ENCODE data around the gene MTX2. TPM values are rescaled to one million over a fixed set of nuclear protein-coding genes. Genes with fewer than 3 reads are reported as not detected.

Gene MTX2
- total and polyA plus RNA-seq, 10 of the 15 experiments (the other 5 are each of a cell fraction or from before 2014, with no cell fraction given): 15.7 to 78.1 (median 55.0) TPM

DNA sequence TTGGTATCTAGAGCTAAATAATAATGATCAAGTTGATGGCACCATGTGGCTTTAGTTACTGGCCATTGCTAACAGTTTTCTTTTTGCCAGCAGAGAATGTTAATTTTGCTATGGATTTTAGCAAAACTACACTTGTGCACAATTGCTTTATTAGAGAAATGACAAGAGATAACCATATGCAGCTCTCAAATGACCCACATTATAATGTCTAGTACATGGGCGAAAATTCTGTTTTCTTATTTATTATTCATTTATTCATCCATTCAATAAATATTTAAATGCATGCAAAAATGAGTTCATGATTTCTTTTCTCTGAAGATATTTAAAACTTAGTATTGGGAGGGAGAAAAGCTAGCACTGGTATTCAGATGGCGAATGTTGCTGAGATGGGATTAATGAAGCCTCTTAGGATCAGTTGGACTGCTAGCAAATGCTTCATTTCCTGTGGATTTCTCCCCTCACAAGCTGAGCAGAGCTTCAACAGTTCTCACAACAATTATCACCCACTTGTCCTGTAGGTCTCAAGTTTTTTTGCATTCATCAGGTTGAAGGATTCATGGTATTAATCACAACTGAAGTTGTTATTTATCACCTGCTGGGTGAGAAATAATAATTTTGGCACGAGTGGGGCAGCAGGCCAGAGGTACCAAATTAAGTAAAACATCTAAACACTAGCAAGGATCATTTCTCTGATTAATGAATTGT, 95.2 kb downstream of the MTX2 start (continued):
- TF ChIP-seq, protein P1, sequence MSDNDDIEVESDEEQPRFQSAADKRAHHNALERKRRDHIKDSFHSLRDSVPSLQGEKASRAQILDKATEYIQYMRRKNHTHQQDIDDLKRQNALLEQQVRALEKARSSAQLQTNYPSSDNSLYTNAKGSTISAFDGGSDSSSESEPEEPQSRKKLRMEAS (IDR thresholded peaks at IDR 0.05; ENCODE audit: low read depth, low read length): no peak

DNA sequence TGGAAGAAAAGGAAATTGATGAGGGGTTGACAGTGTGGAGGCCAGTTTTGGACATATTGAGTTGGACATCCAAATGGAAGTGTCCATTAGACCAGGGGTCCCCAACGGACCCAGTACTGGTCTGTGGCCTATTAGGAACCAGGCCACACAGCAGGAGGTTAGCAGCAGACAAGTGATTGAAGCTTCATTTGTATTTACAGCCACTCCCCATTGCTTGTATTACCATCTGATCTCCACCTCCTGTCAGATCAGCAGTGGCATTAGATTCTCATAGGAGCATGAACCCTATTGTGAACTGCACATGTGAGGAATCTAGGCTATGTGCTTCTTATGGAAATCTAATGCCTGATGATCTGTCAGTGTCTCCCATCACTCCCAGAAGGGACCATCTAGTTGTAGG, 99.1 kb downstream of the MTX2 start:
- H3K4me2 ChIP-seq (ENCODE audit: control insufficient read depth, insufficient read depth): no peak overlapping the region
- ChIA-PET POLR2A (no interaction called here), CTCF (interaction anchor here (1.0 kb wide), 1 partner anchor 187 kb away, joined by 3 read pairs; no protein-coding TSS in a partner anchor), SMC1A (ENCODE audit: uncharacterized antibody, unreplicated experiment) (no interaction called here), RAD21 (ENCODE audit: unreplicated experiment) (no interaction called here)
- no peak for TF ChIP-seq MTA3 (IDR thresholded peaks at IDR 0.05; ENCODE audit: borderline replicate concordance, low read length)
- TF ChIP-seq KDM1A (IDR thresholded peaks at IDR 0.05; ENCODE audit: borderline replicate concordance): no peak
- TF ChIP-seq, protein P2, sequence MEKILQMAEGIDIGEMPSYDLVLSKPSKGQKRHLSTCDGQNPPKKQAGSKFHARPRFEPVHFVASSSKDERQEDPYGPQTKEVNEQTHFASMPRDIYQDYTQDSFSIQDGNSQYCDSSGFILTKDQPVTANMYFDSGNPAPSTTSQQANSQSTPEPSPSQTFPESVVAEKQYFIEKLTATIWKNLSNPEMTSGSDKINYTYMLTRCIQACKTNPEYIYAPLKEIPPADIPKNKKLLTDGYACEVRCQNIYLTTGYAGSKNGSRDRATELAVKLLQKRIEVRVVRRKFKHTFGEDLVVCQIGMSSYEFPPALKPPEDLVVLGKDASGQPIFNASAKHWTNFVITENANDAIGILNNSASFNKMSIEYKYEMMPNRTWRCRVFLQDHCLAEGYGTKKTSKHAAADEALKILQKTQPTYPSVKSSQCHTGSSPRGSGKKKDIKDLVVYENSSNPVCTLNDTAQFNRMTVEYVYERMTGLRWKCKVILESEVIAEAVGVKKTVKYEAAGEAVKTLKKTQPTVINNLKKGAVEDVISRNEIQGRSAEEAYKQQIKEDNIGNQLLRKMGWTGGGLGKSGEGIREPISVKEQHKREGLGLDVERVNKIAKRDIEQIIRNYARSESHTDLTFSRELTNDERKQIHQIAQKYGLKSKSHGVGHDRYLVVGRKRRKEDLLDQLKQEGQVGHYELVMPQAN (conservative IDR thresholded peaks at IDR 0.05): no peak
- no peak for TF ChIP-seq PAX5 (IDR thresholded peaks at IDR 0.05; ENCODE audit: borderline replicate concordance, low read depth, low read length)
- TF ChIP-seq MYB (IDR thresholded peaks at IDR 0.05; ENCODE audit: borderline replicate concordance, low read depth, low read length): no peak
- TF ChIP-seq FOS (IDR thresholded peaks at IDR 0.05; ENCODE audit: borderline replicate concordance, extremely low read depth, insufficient read length): no peak
- 8% methylated on average over 1 of the region's 1 CpG for WGBS (ENCODE audit: insufficient coverage, insufficient replicate concordance, low lambda C conversion rate, missing lambda C conversion rate)
- H3K79me2 ChIP-seq (ENCODE audit: control insufficient read depth, insufficient read depth, low read length): no peaks in the 10 kb centered on the region
- H4K20me1 ChIP-seq (ENCODE audit: control insufficient read depth, insufficient read depth): no peaks in the 10 kb centered on the region
- DNase-seq (ENCODE audit: low read depth, low spot score) (no peak), ATAC-seq (no peak), FAIRE-seq (no peak)
- H3K9ac ChIP-seq (ENCODE audit: control insufficient read depth, insufficient read depth, low read length): no peak overlapping the region
- H3K4me3 ChIP-seq: no peak overlapping the region
- intact Hi-C loops (cut with micrococcal nuclease; ENCODE audit: unreplicated experiment) (no loop called here), in situ Hi-C loops (cut with MboI) (no loop called here)
- H3K27me3 ChIP-seq (replicated peaks in 1 of 2; ENCODE audit: control insufficient read depth in 2 of 2, insufficient read depth in 2 of 2, low read length in 1 of 2): peaks cover 0 to 3% of the 10 kb centered on the region in 2 experiments; a peak in 1 of 4 replicates
- no peak overlapping the region for H3K27ac ChIP-seq (ENCODE audit: control insufficient read depth, insufficient read depth)
- H2AFZ ChIP-seq (ENCODE audit: control insufficient read depth, low read depth, low read length): no peak overlapping the region
- no peaks in the 10 kb centered on the region for H3K36me3 ChIP-seq (ENCODE audit: control insufficient read depth in 2 of 2, insufficient read depth in 2 of 2, low read length in 1 of 2)
- no peaks in the 10 kb centered on the region for H3K9me3 ChIP-seq (replicated peaks; ENCODE audit: control insufficient read depth, insufficient read depth, low read length)
- BruUV-seq (replicated peaks): no TSS peak
- no peaks in the 10 kb centered on the region for H3K4me1 ChIP-seq (ENCODE audit: control insufficient read depth, insufficient read depth, low read length)
